ENCODE data around the gene TMEM192.

DNA sequence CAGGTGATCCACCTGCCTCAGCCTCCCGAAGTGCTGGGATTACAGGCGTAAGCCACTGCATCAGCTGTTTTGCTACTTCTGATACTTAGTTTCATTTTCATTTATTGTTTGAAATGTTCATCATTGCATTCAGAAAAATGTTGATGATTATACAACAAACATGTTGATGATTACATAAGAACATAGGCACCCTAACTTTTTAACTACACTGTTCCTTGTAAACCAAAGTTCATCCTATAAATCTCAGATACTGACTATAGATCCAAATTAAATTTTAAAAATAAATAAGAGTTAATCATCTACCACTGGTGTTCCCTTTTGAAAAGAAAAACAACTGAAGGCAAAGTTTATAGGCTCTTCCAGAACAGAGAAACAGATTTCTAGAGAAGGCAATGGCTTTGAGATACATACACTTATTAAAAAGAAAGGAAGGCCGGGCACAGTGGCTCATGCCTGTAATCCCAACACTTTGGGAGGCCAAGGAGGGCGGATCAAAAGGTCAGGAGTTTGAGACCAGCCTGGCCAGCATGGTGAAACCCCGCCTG, 35.6 kb downstream of the TMEM192 start:
- TF ChIP-seq, protein P1, sequence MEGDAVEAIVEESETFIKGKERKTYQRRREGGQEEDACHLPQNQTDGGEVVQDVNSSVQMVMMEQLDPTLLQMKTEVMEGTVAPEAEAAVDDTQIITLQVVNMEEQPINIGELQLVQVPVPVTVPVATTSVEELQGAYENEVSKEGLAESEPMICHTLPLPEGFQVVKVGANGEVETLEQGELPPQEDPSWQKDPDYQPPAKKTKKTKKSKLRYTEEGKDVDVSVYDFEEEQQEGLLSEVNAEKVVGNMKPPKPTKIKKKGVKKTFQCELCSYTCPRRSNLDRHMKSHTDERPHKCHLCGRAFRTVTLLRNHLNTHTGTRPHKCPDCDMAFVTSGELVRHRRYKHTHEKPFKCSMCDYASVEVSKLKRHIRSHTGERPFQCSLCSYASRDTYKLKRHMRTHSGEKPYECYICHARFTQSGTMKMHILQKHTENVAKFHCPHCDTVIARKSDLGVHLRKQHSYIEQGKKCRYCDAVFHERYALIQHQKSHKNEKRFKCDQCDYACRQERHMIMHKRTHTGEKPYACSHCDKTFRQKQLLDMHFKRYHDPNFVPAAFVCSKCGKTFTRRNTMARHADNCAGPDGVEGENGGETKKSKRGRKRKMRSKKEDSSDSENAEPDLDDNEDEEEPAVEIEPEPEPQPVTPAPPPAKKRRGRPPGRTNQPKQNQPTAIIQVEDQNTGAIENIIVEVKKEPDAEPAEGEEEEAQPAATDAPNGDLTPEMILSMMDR (conservative IDR thresholded peaks at IDR 0.05; ENCODE audit: low read length): no peak
- TF ChIP-seq EZH2phosphoT487 (IDR thresholded peaks at IDR 0.05; ENCODE audit: borderline replicate concordance): no peak

All from Loucy (cell line).